Esophagus muscularis mucosa (tissue), 4 donors: ENCODE measurements around the gene TRIM54. TPM values are rescaled to one million over a fixed set of nuclear protein-coding genes. Genes with fewer than 3 reads are reported as not detected.
"Not testable (repeated sequence)": the region's sequence is repeated elsewhere in the genome, so short reads cannot be mapped to it uniquely, and the experiment has no call there.

Experiments used
- DNase-seq: peaks from one replicate; pipeline ENCODE4 v3.0.0-alpha.2; 2017; ENCODE audit errors: extremely low spot score
- H3K27ac ChIP-seq, 4 donors: fragments of 200-600 bp; sonication (generic); replicated peaks in 1 of 4; 1 replicate in 3 of 4; 2 replicates in 1 of 4; pipeline ENCODE4 v1.5.1; 2016 to 2019; ENCODE audit warnings: mild to moderate bottlenecking in 1 of 4
- H3K27me3 ChIP-seq, 4 donors: fragments of 200-600 bp; sonication (generic); one replicate each; pipeline versions ENCODE4 v1.5.1 to v1.6.0; 2016 to 2019
- H3K36me3 ChIP-seq, 4 donors: fragments of 200-600 bp; sonication (generic); one replicate each; pipeline ENCODE4 v1.5.1; 2016 to 2019
- H3K4me1 ChIP-seq, 4 donors: fragments of 200-600 bp; sonication (generic); one replicate each; pipeline ENCODE4 v1.5.1; 2016 to 2019
- H3K4me3 ChIP-seq, 4 donors: fragments of 200-600 bp; sonication (generic); 1 replicate in 2 of 4; 2 replicates in 2 of 4; pipeline ENCODE4 v1.5.1; 2016 to 2019; ENCODE audit warnings: mild to moderate bottlenecking in 4 of 4, moderate library complexity in 1 of 4
- H3K9me3 ChIP-seq, 4 donors: fragments of 200-600 bp; sonication (generic); 1 replicate in 3 of 4; 2 replicates in 1 of 4; pipeline ENCODE4 v1.5.1; 2016 to 2019
- CTCF ChIP-seq, 3 experiments: fragments of 200-600 bp in 2 of 3; fragments of 450-650 bp in 1 of 3; sonication (generic) in 2 of 3; IDR thresholded peaks; one replicate each; pipeline ENCODE4 v1.5.1; 2017 to 2019; ENCODE audit warnings: antibody characterized with exemption in 3 of 3, mild to moderate bottlenecking in 2 of 3, moderate library complexity in 1 of 3
- EP300 ChIP-seq: sonication (generic); formaldehyde crosslinking; IDR thresholded peaks from one replicate; pipeline ENCODE4 v1.6.1; 2017; ENCODE audit warnings: antibody characterized with exemption
- POLR2A ChIP-seq: fragments of 450-650 bp; IDR thresholded peaks from one replicate; pipeline ENCODE4 v1.6.1; 2017; ENCODE audit warnings: antibody characterized with exemption, moderate library complexity, mild to moderate bottlenecking, low read depth
- POLR2AphosphoS5 ChIP-seq, 2 donors: sonication (generic); formaldehyde crosslinking; IDR thresholded peaks; one replicate each; pipeline ENCODE4 v1.6.1; 2017; ENCODE audit warnings: antibody characterized with exemption in 2 of 2
- WGBS: methylation state at CpG from one replicate; pipeline ENCODE4 v1.1.5; 2018; 5-methylcytosine and 5-hydroxymethylcytosine counted together
- intact Hi-C: fragments of 100-400 bp; cut with DNase I; formaldehyde crosslinking; loops from one replicate; pipeline ENCODE4 v1.15.1; 2023
- total RNA-seq, 4 donors: library from RNA; depleted of rRNA; stranded (reverse); fragments of >200 nt; gene quantifications; one replicate each; pipeline versions ENCODE4 v1.1.0 to v1.2.1, GENCODE V29; 2016

Gene TRIM54
- total RNA-seq, 4 donors from 2014 or later = 0.32 TPM; not detected in 3

- H3K9me3 ChIP-seq = no peaks in the 10 kb centered on the region
- DNase-seq = no peak
- H3K36me3 ChIP-seq = peaks cover 0 to 31% (median 0%) of the 10 kb centered on the region in 4 donors
- peaks cover 0 to 58% (median 0%) of the 10 kb centered on the region in 4 donors for H3K27me3 ChIP-seq
- intact Hi-C loops = no loop called here
- H3K4me1 ChIP-seq = peaks cover 0 to 12% (median 2%) of the 10 kb centered on the region in 4 donors
- WGBS = 60% methylated on average over 4 of the region's 4 CpGs
- TF ChIP-seq CTCF (IDR thresholded peaks at IDR 0.05) = no peak
- no peak for TF ChIP-seq POLR2AphosphoS5 (IDR thresholded peaks at IDR 0.05)
- TF ChIP-seq POLR2A = no peak
- no peak overlapping the region for H3K4me3 ChIP-seq
- no peak overlapping the region for H3K27ac ChIP-seq
These were observed 14.3 kb downstream of the TRIM54 start for GRCh38 chr2:27296481-27296880.

GRCh38 chr2:27297195-27297594 is 15.0 kb downstream of the TRIM54 start:
- H3K4me3 ChIP-seq = no peak overlapping the region
- peaks cover 0 to 35% (median 0%) of the 10 kb centered on the region in 4 donors for H3K36me3 ChIP-seq
- intact Hi-C loops = no loop called here
- no peak overlapping the region for H3K27ac ChIP-seq
- no peaks in the 10 kb centered on the region for H3K9me3 ChIP-seq
- peaks cover 0 to 52% (median 0%) of the 10 kb centered on the region in 4 donors for H3K27me3 ChIP-seq
- H3K4me1 ChIP-seq = peaks cover 0 to 12% (median 2%) of the 10 kb centered on the region in 4 donors
- DNase-seq = no peak
- 83% methylated on average over 3 of the region's 3 CpGs for WGBS
- TF ChIP-seq POLR2AphosphoS5 (IDR thresholded peaks at IDR 0.05) (no peak), CTCF (IDR thresholded peaks at IDR 0.05) (no peak), POLR2A (no peak), EP300 (no peak)

GRCh38 chr2:27298391-27299080 is 16.3 kb downstream of the TRIM54 start:
- Histone ChIP-seq H3K36me3 (peaks cover 0 to 35% (median 0%) of the 10 kb centered on the region in 4 donors), H3K4me3 (no peak overlapping the region), H3K4me1 (peaks cover 4 to 17% (median 7%) of the 10 kb centered on the region in 4 donors), H3K27me3 (peaks cover 0 to 50% (median 0%) of the 10 kb centered on the region in 4 donors), H3K27ac (no peak overlapping the region), H3K9me3 (no peaks in the 10 kb centered on the region)
- TF ChIP-seq EP300 = no peak
- TF ChIP-seq POLR2A = no peak
- no peak for TF ChIP-seq POLR2AphosphoS5 (IDR thresholded peaks at IDR 0.05)
- TF ChIP-seq CTCF (IDR thresholded peaks at IDR 0.05) = no peak
- intact Hi-C loops = no loop called here
- DNase-seq = no peak
- 82% methylated on average over 18 of the region's 18 CpGs for WGBS

GRCh38 chr2:27300606-27301005 is 18.4 kb downstream of the TRIM54 start:
- H3K27me3 ChIP-seq = peaks cover 0 to 50% (median 3%) of the 10 kb centered on the region in 4 donors
- H3K27ac ChIP-seq, intact Hi-C loops, H3K4me3 ChIP-seq, DNase-seq, H3K9me3 ChIP-seq, H3K4me1 ChIP-seq: not testable (repeated sequence)
- WGBS = 84% methylated on average over 4 of the region's 4 CpGs
- H3K36me3 ChIP-seq = peaks cover 0 to 50% (median 0%) of the 10 kb centered on the region in 4 donors

- no peak for DNase-seq
- no peak overlapping the region for H3K27ac ChIP-seq
- TF ChIP-seq POLR2AphosphoS5 (IDR thresholded peaks at IDR 0.05) (no peak), CTCF (IDR thresholded peaks at IDR 0.05) (peak; percentile 86 to 89 (median 89)), POLR2A (no peak), EP300 (no peak)
- intact Hi-C loops = no loop called here
- peaks cover 16 to 31% (median 29%) of the 10 kb centered on the region in 4 donors for H3K4me1 ChIP-seq
- peak overlapping the region; percentile 36 to 48 (median 41) for H3K4me3 ChIP-seq
- H3K36me3 ChIP-seq = peaks cover 0 to 75% (median under 1%) of the 10 kb centered on the region in 4 donors
- no peaks in the 10 kb centered on the region for H3K9me3 ChIP-seq
- WGBS = 31% methylated on average over 23 of the region's 25 CpGs
- peaks cover 0 to 59% (median 29%) of the 10 kb centered on the region in 4 donors for H3K27me3 ChIP-seq
These were observed 21.1 kb downstream of the TRIM54 start for GRCh38 chr2:27303093-27304025.
